Stimulated activated CD8-positive, alpha-beta memory T cell treated with anti-CD3 and anti-CD28 coated beads, Interleukin-15, amount 100 ng/mL, for 1 hour (primary cell): ENCODE results near the gene IRGQ.
"Not testable (repeated sequence)": the region's sequence is repeated elsewhere in the genome, so short reads cannot be mapped to it uniquely, and the experiment has no call there.

Experiments
- DNase-seq: peaks from one replicate; pipeline ENCODE4 v3.0.0-alpha.2; 2020; ENCODE audit warnings: low read depth

The IRGQ gene

GRCh38 chr19:43570174-43570791 lies 25.7 kb downstream of the IRGQ start:
- DNase-seq, result no peak

GRCh38 chr19:43569657-43570056 lies 26.3 kb downstream of the IRGQ start:
- no peak for DNase-seq

- no peak for DNase-seq
Measured at GRCh38 chr19:43564800-43565199, 31.1 kb downstream of the IRGQ start.

GRCh38 chr19:43563816-43564457 lies 32.0 kb downstream of the IRGQ start:
- no peak for DNase-seq

- peak; percentile 43 for DNase-seq
Measured at GRCh38 chr19:43562698-43563241, 33.2 kb downstream of the IRGQ start.

- no peak for DNase-seq
Measured at GRCh38 chr19:43562226-43562697, 33.7 kb downstream of the IRGQ start.

GRCh38 chr19:43561139-43561970 lies 34.6 kb downstream of the IRGQ start:
- no peak for DNase-seq

- no peak for DNase-seq
Measured at GRCh38 chr19:43560687-43561086, 35.2 kb downstream of the IRGQ start.

- DNase-seq, result peak; percentile 79
Measured at GRCh38 chr19:43555185-43555770, 40.7 kb downstream of the IRGQ start.

GRCh38 chr19:43554317-43554895 lies 41.5 kb downstream of the IRGQ start:
- no peak for DNase-seq

GRCh38 chr19:43553656-43554055 lies 42.3 kb downstream of the IRGQ start:
- no peak for DNase-seq

- no peak for DNase-seq
Measured at GRCh38 chr19:43552616-43553015, 43.3 kb downstream of the IRGQ start.

GRCh38 chr19:43552198-43552450 lies 43.8 kb downstream of the IRGQ start:
- no peak for DNase-seq

GRCh38 chr19:43551399-43552197 lies 44.3 kb downstream of the IRGQ start:
- no peak for DNase-seq

GRCh38 chr19:43548706-43549105 lies 47.2 kb downstream of the IRGQ start:
- DNase-seq, result no peak

- DNase-seq, result not testable (repeated sequence)
Measured at GRCh38 chr19:43547926-43548325, 48.0 kb downstream of the IRGQ start.

- DNase-seq, result no peak
Measured at GRCh38 chr19:43546581-43546980, 49.4 kb downstream of the IRGQ start.

GRCh38 chr19:43545981-43546380 lies 50.0 kb downstream of the IRGQ start:
- DNase-seq, result no peak

- no peak for DNase-seq
Measured at GRCh38 chr19:43545276-43545675, 50.7 kb downstream of the IRGQ start.

- DNase-seq, result no peak
Measured at GRCh38 chr19:43544077-43544476, 51.9 kb downstream of the IRGQ start.

GRCh38 chr19:43541920-43542650 lies 53.8 kb downstream of the IRGQ start:
- DNase-seq, result no peak
